ENCODE measurements around the gene FXYD1.
"Not testable (repeated sequence)": the region's sequence is repeated elsewhere in the genome, so short reads cannot be mapped to it uniquely, and the experiment has no call there.

FXYD1 gene

DNA sequence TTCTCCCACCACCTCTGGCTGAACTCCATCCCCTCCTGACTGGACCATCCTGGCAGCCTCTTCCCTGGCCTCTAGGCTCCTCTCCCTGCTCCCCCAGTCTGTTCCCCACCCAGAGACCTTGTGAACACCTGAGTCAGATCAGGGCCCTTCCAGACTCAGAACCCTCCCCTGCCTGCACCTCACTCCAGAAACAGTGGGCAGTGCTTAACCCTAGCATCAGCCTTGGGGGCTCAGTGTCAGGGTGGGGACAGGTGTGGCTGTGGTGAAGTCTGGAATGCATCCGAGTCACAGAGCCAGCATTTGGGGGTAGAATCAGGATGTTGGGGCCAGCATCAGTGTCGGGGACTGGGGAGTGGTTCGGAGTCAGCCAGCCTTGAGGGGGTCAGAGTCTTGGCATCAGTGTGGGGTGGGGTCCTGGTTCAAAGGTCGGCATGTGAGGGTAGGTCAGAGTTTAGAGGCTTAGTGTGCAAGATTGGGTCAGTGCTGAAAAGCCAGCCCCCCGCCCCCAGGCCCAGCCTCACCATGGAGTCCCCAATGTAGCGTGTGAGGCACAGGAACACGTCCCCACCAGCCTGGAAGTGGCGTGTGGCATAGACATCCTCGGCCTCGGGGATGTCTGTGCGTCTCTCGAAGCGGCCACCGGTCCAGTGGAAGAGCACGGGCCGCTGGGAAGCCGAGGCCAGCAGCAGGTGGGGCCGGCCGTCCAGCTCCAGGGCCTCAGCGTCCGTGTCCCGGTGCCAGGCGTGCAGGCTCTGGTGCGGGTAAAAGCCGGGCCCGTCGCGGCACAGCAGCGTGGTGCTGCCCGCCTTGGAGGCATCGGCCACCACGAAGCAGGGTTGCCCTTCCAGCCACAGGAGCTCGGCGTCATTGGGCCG, 12.6 kb upstream of the FXYD1 start:
- no peak for DNase-seq

DNA sequence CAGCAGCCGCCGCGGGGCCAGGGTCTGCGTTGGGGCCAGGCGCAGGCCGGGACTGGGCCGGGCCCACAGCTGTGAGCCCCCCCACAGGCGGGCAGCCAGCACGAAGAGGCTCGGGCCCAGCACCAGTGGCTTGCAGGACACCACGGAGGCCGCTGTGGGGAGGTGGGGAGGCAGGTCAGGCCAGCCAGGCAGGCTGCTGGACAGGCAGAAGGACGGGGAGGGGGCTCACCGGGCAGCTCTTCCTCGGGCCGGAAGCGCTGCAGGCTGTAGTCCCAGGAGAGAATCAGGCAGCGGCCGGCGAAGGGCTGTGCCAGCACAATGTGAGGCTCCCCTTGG, 12.0 kb upstream of the FXYD1 start:
- no peak for DNase-seq

DNA sequence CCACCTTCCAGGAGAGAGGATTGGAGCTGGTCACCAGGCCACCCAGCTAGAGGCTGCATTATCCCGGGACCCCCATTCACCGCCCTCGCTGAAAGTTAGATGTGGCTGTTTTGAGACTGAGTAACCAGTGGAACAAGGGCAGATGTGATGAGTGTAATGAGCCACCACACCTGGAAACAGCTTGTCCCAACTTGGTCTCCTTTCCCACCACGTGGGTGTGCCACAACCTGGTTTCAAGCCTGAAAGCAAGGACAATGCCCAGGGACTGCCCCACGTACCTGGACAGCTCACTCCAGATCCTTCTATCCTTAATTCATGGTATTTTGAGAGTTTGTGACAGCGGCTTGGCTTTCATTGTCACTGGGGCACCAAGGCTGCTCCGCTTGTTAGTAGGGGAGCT, 10.8 kb upstream of the FXYD1 start:
- DNase-seq = no peak

DNA sequence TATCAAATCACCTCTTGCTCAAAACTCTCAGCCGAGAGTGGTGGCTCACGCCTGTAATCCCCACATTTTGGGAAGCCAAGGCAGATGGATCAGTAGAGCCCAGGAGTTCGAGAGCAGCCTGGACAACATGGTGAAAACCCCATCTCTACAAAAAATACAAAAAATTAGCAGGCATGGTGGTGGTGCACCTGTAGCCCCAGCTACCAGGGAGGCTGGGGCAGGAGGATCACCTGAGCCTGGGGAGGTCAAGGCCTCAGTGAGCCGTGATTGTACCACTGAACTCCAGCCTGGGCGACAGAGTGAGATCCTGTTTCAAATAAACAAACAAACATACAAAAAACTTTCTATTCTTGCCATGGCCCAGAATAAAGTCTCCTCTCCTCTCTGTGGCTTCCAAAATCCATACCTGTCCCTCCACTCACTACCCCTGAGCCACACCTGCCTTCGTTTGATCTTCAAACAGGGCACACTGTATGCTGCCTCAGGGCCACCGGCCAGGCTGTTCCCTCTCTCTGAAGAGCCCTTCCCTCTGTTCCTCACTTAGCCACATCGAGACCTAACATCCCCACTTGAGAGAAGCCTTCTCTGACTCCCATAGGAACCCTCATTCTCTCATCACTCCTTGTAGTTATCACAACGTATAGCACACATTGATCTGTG, 10.1 kb upstream of the FXYD1 start:
- DNase-seq = no peak

DNA sequence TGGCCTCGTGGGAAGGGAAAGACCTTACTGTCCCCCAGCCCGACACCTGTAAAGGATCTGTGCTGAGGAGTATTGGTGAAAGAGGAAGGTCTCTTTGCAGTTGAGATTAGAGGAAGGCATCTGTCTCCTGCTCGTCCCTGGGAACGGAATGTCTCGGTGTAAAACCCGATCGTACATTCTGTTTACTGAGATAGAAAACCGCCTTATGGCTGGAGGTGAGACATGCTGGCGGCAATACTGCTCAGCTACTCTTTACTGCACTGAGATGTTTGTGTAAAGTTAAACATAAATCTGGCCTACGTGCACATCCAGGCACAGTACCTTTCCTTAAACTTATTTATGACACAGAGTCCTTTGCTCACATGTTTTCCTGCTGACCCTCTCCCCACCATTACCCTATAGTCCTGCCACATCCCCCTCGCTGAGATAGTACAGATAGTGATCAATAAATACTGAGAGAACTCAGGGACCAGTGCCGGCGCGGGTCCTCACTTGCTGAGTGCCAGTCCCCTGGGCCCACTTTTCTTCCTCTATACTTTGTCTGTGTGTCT, 8.8 kb upstream of the FXYD1 start:
- not testable (repeated sequence) for DNase-seq

DNA sequence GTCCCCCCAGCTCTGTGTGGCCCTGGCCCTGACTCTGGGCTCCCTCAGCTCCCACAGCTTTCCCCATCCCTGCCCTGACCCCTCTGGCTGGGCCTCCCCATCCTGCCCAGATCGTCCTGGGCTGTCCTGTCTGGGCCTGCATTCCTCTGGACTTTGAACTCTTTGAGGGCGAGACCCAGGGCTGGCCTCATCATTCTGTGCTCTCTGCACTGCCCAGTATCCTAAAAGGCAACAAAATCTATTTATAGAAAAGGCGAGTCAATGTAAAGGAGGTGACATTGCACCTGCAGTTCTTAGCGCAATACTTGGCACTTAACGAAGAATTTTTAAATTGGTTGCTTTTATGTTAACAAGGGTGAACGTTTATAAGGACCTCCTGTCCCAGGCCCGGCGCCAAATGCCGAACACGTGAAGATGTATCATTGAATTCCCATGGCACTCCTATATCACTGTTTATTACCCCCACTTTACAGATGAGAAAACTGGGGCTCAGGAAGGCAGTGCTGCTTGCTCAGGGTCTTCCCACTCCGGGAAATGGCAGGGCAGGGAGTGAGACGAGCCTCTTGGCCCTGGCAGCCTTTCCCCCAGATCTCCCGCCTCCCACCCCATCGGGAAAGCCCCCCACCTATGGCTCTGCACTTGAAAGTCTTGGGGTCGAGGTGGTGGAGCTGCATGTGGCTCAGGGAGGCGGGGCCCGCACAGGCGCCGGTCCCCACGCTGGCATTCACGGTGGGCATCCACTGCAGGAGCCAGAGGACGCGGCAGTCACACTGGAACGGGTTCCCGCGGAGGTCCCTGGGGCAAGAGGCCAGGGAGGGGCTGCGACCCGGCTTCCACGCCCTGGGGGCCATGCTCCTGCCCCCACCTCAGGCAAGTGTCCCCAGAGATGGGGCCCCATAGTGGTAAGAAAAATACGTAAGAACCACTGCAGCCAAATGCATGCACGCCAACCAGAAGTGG, 7.6 kb upstream of the FXYD1 start:
- no peak for DNase-seq

DNA sequence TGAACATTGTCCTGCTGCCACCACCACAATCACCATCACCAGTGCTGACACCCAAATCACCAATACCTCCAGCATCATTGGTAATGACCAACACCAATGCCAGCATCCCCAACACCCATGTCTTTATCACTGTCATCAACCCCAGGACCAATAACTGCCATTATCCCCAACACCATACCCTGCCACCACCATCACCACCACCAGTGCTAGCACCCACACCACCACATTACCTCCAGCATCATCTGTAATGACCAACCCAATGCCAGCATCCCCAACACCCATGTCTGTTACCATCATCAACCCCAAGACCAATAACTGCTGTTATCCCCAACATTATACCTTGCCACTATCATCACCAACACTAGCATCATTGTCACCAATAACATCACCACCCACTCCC, 6.4 kb upstream of the FXYD1 start:
- no peak for DNase-seq

DNA sequence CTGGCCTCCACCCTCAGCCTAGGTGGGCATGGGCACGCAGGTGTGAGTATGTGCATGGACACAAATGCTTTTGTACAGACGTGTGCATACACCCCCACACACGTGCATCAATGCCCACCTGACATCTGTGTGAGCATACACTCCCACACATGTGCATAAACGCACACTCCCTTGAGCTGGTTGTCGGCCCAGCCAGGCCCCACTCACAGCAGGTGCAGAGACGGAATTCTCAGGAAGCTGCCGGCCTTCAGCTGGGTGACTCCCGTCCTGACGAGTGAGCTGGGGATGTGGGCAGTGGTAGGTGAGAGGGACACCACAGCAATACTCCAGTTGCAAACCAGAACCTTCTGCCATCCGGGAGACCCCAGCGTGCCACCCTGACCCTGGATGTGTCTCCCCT, 4.8 kb upstream of the FXYD1 start:
- DNase-seq = no peak

DNA sequence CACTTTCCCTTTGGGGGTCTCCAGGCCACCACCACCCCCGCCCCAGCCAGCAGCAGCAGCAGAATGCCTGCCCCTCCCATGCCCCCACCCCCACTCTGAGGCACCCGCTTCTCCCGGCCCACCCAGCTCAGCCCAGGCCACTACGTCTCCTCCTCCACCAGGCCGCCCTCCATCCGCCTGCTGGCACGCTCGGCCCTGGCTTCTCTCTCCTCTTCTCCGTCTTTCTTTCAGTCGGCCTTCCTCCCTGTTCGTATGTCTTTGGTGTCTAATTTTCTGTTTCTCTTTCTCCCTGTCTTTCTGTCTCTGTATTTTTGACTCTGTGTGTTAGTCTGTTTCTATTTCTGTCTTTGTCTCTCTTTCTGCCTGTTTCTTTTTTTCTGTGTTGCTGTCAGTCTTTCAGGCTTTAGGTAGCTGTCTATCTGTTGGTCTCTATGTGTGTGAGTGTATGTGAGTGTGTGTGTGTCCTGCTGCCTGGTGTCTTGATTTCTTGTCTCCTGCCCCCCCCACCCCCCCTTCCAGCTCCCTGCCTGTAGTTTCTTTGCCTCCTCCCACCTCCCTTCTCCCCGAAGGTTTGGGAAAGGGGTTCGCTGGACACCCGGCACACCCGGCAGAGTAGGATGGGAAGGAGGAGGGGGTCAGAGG, 3.9 kb upstream of the FXYD1 start, which contains the start of gene LGI4:
LGI4 (minus strand) TSS at position 459 of the 642 bp plus-strand sequence; CDS start at position 80, 379 bp downstream.
- DNase-seq = no peak

DNA sequence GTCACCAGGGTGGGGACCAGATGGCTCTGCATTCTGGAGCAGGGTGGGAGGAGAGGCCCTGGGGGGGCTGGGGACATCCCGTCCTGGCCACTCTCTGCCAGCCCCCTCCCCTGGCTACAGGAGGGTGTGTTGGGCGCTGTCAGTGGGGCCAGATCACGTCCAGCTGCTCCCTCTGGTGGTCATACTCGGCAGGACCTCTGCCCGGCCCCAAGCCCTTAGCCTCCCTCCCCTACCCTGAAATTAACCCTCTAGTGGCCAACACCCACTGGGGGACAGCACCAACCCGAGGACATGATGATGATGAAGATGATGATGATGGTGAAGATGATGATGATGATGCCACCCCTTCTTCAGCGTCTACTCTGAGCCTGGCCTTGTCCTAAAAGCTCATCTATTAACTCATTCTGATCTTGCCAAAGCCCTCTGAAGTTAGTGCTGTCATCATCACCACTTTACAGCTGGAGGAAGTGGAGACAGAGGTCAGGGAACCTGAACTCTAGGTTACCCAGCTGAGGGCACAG, 3.2 kb upstream of the FXYD1 start:
- DNase-seq = peak; percentile 78

DNA sequence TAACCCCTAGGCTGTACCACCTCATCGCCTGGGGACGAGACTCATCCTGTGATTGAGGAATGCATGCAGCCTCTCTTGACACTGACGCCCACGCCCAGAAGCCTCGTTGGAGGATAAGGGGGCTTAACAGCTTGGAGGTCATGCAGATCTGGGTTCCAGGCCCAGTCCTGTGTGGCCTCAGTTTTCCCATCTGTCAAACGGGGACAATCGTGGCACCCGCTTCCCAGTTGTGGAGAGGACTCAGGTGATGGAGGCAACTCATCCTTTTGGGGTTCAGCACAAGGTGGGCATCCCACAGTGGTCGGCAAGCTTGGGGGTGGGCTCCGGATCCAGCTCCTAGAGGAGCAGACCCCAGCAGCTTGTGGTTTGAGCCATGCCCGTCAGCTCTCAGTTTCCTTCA, 2.4 kb upstream of the FXYD1 start:
- no peak for DNase-seq

DNA sequence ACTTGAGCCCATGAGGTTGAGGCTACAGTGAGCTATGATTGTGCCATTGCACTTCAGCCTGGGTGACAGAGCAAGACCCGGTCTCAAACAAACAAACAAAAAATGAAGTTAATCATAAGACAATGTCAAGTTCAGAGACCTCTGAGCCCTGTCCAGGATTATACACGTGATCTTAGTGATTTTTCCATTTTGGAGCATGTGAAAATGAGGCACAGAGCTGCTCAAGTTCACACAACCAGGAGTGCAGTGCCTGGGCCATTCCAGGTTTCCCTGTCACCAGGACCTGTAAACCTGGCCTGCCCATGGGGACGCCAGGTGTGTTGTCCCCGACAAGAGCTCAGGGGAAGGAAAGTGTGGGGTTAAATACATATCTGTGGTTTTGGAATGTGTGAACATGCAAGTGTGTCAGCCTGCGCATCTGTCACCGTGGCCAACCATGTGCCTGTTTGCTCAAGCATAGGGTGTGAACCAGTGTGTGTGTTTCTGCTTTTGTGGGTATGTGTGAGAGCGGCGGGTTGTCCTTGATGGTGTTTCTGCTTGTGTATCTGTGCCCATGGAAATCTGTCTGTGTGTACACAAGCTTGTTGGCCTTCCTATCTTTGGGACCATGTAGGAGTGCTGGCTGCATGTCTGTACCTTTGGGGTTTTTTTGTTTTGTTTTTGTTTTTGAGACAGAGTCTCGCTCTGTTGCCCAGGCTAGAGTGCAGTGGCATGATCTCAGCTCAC, 1.5 kb upstream of the FXYD1 start:
- no peak for DNase-seq

DNA sequence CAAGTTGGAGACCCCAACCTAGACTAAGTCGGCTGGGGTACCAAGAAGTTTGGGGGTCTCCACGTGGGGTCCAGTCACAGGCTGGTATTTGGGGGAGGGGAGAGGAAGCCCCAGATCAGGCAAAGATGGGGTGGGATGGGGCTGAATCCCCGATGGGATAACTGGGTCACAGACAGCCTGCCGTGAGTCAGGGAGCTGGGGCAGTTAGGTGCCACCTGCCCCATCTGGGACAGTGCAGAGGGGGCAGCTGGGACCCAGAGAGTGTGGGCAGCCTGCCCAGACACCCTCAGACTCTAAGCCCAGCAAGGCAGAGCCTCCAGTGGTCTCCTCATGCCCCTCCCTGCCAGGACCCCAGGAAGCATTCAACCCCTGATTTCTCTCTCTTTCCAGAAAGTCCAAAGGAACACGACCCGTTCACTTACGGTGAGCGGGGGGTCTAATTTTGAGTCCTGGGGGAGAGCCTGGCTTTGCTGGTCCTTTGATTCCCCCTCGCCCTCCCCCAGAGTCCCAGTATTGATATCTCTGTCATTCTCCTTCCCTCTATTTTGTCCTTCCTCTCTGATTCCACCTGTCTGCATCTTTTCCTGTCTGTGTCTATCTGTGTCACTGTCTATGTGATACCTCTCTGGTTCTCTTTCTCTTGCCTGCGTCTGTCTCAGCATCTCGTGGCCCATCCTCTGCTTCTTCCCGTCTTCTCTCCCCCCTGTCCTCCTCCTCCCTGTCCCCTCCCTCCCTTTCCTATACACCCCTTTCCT, 1.8 kb downstream of the FXYD1 start:
- no peak for DNase-seq

DNA sequence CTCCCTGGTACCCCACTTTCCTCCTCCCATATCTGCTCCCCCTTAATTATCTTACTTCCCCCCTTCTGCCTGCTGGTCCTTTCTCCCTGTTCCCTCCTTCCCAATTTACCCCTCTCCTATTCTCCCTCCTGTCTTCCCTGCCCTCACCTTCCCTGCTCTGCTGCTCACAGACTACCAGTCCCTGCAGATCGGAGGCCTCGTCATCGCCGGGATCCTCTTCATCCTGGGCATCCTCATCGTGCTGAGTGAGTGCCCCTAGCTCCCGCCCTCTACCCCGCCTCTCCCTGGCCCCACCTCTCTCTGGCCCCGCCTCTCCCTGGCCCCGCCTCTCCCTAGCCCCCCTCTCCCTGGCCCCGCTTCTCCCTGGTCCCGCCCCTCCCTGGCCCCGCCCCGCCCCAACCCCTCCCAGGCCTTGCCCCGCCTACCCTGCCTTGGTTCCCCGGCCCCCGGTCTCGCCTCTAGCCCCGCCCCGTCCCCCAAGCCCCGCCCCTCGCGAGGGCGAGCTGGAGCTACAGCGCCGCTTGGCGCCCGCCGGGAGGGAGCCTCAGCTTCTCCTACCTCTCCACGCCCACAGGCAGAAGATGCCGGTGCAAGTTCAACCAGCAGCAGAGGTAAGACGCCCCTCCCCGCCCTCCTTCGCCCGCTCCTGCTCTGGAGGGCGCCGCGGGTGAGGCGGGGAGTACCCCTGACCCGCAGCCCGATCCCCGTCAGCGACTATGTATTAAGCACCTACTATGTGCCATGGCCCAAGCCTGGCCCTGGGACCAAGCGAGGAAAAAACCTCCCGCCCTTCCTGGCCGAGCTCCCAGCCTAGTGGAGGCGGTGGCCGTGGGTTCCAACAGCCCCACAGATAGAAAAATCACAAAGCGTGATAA, 2.6 kb downstream of the FXYD1 start:
- peak; percentile 98 for DNase-seq

DNA sequence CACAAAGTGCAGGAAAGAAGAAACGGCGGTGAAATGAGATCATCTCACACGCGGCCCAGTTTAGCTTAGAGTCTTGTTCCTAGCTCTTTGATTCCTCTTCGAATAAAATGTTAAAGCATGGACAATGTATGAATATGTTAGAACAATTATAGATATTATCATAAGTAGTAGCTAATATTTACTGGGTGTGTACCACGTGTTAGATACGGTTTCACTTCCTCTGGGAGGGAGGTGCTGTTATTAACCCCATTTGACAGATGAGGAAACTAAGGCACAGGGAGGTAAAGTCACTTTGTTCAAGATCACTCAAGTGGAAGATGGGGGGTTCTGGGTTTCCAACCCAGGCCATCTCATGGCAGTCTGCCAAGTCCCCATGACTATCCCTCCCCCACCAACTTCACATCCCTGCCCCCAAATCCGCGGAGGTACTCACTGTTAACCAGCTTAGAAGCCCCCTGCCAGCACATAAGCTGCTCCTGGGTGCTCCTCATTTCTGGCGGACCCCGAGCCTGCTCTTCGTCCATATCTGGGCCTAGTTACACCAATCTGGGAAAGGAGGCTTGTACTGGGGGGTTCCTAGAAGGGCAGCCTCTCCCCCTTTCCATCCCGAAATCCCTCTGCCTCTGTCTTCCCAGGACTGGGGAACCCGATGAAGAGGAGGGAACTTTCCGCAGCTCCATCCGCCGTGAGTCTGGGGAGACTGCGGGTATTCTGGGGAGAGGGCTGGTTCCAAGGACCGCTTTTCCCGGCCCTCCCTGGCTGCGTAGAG, 3.4 kb downstream of the FXYD1 start:
- DNase-seq = no peak

DNA sequence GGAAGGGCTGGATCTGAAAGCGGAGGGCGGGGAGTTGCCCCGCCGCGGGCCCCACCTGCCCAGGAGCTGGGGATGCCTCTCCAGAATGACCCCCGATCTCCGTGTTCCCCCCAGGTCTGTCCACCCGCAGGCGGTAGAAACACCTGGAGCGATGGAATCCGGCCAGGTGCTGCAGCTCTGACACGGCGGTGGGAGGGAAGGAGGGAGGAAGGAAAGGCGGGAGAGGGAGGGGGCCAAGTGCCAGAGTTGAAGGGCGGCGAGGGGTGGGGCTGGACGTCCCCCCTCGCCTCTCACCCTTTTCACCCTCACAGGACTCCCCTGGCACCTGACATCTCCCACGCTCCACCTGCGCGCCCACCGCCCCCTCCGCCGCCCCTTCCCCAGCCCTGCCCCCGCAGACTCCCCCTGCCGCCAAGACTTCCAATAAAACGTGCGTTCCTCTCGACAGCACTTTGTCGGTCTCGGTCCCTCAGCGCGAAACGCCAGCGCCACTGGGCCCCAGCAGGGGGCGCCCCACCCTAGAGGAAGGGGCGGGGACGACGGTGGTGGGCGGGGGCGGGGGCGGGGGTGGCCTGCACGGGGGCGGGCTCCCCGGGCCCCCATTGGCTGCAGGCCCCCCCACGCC, 4.1 kb downstream of the FXYD1 start:
- peak; percentile 74 for DNase-seq

DNA sequence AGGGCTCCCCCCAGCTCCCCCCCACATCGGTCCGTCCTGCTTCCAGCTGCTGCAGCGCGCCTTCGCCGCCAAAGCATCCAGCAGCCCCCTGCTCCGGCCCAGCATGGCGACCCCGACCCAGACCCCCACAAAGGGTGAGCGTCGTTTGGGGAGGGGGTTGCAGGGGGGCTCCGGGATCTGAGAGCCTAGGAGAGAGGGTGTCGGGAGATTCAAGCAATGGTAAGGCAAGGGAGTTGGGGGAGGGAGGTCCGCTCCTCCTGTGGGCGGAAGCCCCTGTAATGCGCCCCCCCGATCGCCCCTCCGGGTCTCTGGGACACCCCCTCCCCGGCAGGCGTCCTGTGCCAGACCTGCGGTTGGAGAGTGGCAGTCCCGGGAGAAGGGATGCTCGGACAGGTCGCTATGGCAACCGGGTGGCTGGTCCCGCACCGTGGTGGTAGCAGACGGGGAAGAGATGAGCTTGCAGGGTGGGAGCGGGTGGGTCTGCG, 4.6 kb downstream of the FXYD1 start, which contains the start of gene FXYD7:
FXYD7 (plus strand) TSS at position 25 of the 485 bp plus-strand sequence; CDS start at position 104, 79 bp downstream.
- DNase-seq = no peak

DNA sequence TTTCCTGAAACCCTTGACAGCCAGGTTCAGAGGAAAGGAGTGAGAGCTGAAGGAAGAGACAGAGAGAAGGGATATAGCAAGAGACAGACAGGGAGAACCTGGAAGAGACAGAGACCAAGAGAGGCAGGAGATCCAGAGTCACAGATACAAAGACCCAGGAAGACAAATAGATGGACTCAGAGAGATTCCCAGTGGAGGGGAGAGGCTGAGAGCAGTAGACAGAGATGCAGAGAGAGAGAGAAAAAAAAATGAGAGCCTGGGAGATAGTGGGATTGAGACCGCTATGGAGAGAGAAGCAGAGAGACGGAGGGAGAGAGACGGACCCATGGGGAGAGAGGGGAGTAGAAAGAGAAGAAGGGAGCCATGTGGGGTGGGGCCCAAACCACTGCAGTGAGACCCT, 5.2 kb downstream of the FXYD1 start:
- no peak for DNase-seq
